HCT116 (cell line): Measurements from ENCODE around the gene DIAPH3. TPM values are rescaled to one million over a fixed set of nuclear protein-coding genes. Genes with fewer than 3 reads are reported as not detected.

ENCODE experiments used
- ATAC-seq: fragments of 200-7000 bp; cut with Tn5 transposase; 2 replicates; pipeline ENCODE4 v1.9.1; 2020; ENCODE audit warnings: mild to moderate bottlenecking, moderate library complexity
- BruUV-seq: library from RNA; stranded (reverse); fragments of 400-500 nt; replicated peaks from 2 replicates; lab custom pipeline; 2021; lab: Mats Ljungman, UMichigan
- CTCF ChIA-PET: fragments of 300-600 bp; sonication (Branson Sonifier 250); formaldehyde crosslinking; loops from one replicate; lab custom pipeline; 2021; ENCODE audit warnings: antibody characterized with exemption; lab: Charles Lee
- POLR2A ChIA-PET: fragments of 300-600, 350-600 bp; sonication (Branson Sonifier 250); formaldehyde crosslinking; loops from one replicate; lab custom pipeline; 2021; ENCODE audit warnings: antibody characterized with exemption; lab: Charles Lee
- RAD21 ChIA-PET, 2 experiments: fragments of 300-600 bp; sonication (Branson Sonifier 250); formaldehyde crosslinking; loops; one replicate each; lab custom pipeline; 2023; ENCODE audit warnings: low total read pairs in 2 of 2; ENCODE audit not compliant: uncharacterized antibody in 2 of 2, unreplicated experiment in 2 of 2, low non-redundant PET in 1 of 2; lab: Charles Lee
- DNase-seq: peaks from one replicate; pipeline ENCODE4 v3.0.0-alpha.2; 2010; ENCODE audit warnings: low read depth, low spot score
- H2AFZ ChIP-seq: fragments of 200-600 bp; shearing (Covaris generic), sonication (generic); 2 replicates; pipeline ENCODE4 v1.6.1; 2017; ENCODE audit warnings: low read depth, mixed run types, mixed read lengths, antibody characterized with exemption, low read length; ENCODE audit not compliant: poor library complexity, severe bottlenecking
- H3K27ac ChIP-seq: 2 replicates; pipeline ENCODE4 v1.5.1; 2012; ENCODE audit warnings: low read depth, low read length
- H3K27me3 ChIP-seq: fragments of 200-600 bp; sonication (generic); 2 replicates; pipeline ENCODE4 v1.6.1; 2016; ENCODE audit warnings: mixed run types, low read length, mixed read lengths; ENCODE audit not compliant: insufficient read depth
- H3K36me3 ChIP-seq, 2 experiments: fragments of 200-500 bp in 1 of 2; fragments of 200-600 bp in 1 of 2; sonication (Bioruptor generic) in 1 of 2; sonication (generic) in 1 of 2; 2 replicates each; pipeline versions ENCODE4 v1.5.1 to v1.6.1; 2014 to 2016; ENCODE audit warnings: low read length in 2 of 2, inconsistent platforms in 1 of 2, mixed read lengths in 1 of 2, mixed run types in 1 of 2; ENCODE audit not compliant: insufficient read depth in 2 of 2, control insufficient read depth in 1 of 2
- H3K4me1 ChIP-seq, 2 experiments: fragments of 200-600 bp in 1 of 2; sonication (generic) in 1 of 2; 2 replicates each; pipeline versions ENCODE4 v1.5.1 to v1.6.1; 2012 to 2017; ENCODE audit warnings: low read length in 2 of 2, inconsistent platforms in 1 of 2, mild to moderate bottlenecking in 1 of 2, mixed read lengths in 1 of 2, mixed run types in 1 of 2, moderate library complexity in 1 of 2; ENCODE audit not compliant: insufficient read depth in 2 of 2, control insufficient read depth in 1 of 2
- H3K4me2 ChIP-seq: fragments of 200-600 bp; sonication (generic); 2 replicates; pipeline ENCODE4 v1.6.1; 2017; ENCODE audit warnings: mixed run types, low read length, mixed read lengths
- H3K4me3 ChIP-seq, 2 experiments: fragments of 200-600 bp in 1 of 2; sonication (generic) in 1 of 2; replicated peaks in 1 of 2; 2 replicates each; pipeline ENCODE4 v1.5.1; 2011 to 2016; ENCODE audit warnings: low read length in 2 of 2, control low read depth in 1 of 2, low read depth in 1 of 2, mild to moderate bottlenecking in 1 of 2, mixed read lengths in 1 of 2, mixed run types in 1 of 2
- H3K79me2 ChIP-seq: fragments of 200-600 bp; sonication (generic); 2 replicates; pipeline ENCODE4 v1.6.1; 2017; ENCODE audit warnings: mild to moderate bottlenecking, mixed run types, low read length, moderate library complexity, mixed read lengths; ENCODE audit not compliant: insufficient read depth
- H3K9ac ChIP-seq: fragments of 200-600 bp; sonication (generic); 2 replicates; pipeline ENCODE4 v1.6.1; 2016; ENCODE audit warnings: low read length, mixed read lengths
- H3K9me2 ChIP-seq: fragments of 200-600 bp; sonication (generic), shearing (Covaris generic); 2 replicates; pipeline ENCODE4 v1.6.1; 2017; ENCODE audit warnings: mixed run types, mild to moderate bottlenecking, moderate library complexity; ENCODE audit not compliant: insufficient read depth
- H3K9me3 ChIP-seq, 2 experiments: fragments of 200-500 bp in 1 of 2; fragments of 200-600 bp in 1 of 2; sonication (Bioruptor generic) in 1 of 2; sonication (generic) in 1 of 2; 2 replicates each; pipeline ENCODE4 v1.6.1; 2014 to 2017; ENCODE audit warnings: low read length in 2 of 2, mixed read lengths in 2 of 2, inconsistent platforms in 1 of 2, low read depth in 1 of 2, mild to moderate bottlenecking in 1 of 2, mixed run types in 1 of 2, moderate library complexity in 1 of 2; ENCODE audit not compliant: control insufficient read depth in 1 of 2, insufficient read depth in 1 of 2
- H4K20me1 ChIP-seq: fragments of 200-600 bp; sonication (generic), shearing (Covaris generic); 2 replicates; pipeline ENCODE4 v1.6.1; 2017; ENCODE audit warnings: mixed run types, mild to moderate bottlenecking, moderate library complexity; ENCODE audit not compliant: insufficient read depth
- ATF3 ChIP-seq: IDR thresholded peaks from 2 replicates; pipeline ENCODE4 v1.6.1; 2012
- CEBPB ChIP-seq: IDR thresholded peaks from 2 replicates; pipeline ENCODE4 v1.6.1; 2012; ENCODE audit warnings: low read depth
- CTCF ChIP-seq, 3 experiments: fragments of 200-600 bp in 1 of 3; sonication (generic) in 1 of 3; IDR thresholded peaks in 2 of 3; conservative IDR thresholded peaks in 1 of 3; 2 replicates each; pipeline ENCODE4 v1.5.1; 2012 to 2017; ENCODE audit warnings: low read depth in 2 of 3, low read length in 2 of 3, antibody characterized with exemption in 1 of 3, borderline replicate concordance in 1 of 3, control low read depth in 1 of 3, mild to moderate bottlenecking in 1 of 3, mixed read lengths in 1 of 3, mixed run types in 1 of 3, moderate library complexity in 1 of 3; ENCODE audit not compliant: insufficient read depth in 1 of 3
- EGR1 ChIP-seq: IDR thresholded peaks from 2 replicates; pipeline ENCODE4 v1.6.1; 2012; ENCODE audit warnings: low read depth
- ELF1 ChIP-seq: IDR thresholded peaks from 2 replicates; pipeline ENCODE4 v1.6.1; 2012; ENCODE audit warnings: low read depth, borderline replicate concordance
- EZH2 ChIP-seq: fragments of 200-600 bp; sonication (generic); IDR thresholded peaks from 2 replicates; pipeline ENCODE4 v1.6.1; 2017; ENCODE audit warnings: antibody characterized with exemption, mixed run types
- EZH2phosphoT487 ChIP-seq: fragments of 200-600 bp; IDR thresholded peaks from 2 replicates; pipeline ENCODE4 v1.6.1; 2018; ENCODE audit warnings: antibody characterized with exemption, borderline replicate concordance
- FOSL1 ChIP-seq: IDR thresholded peaks from 2 replicates; pipeline ENCODE4 v1.6.1; 2012; ENCODE audit warnings: low read depth
- MAX ChIP-seq: IDR thresholded peaks from 2 replicates; pipeline ENCODE4 v1.6.1; 2012
- POLR2A ChIP-seq: IDR thresholded peaks from 2 replicates; pipeline ENCODE4 v1.7.0; 2011; ENCODE audit warnings: borderline replicate concordance; ENCODE audit not compliant: insufficient read depth, insufficient read length; ENCODE audit errors: extremely low read depth
- REST ChIP-seq: IDR thresholded peaks from 2 replicates; pipeline ENCODE4 v1.6.1; 2012; ENCODE audit warnings: low read depth
- SIN3A ChIP-seq: IDR thresholded peaks from 2 replicates; pipeline ENCODE4 v1.6.1; 2012; ENCODE audit warnings: low read depth
- SP1 ChIP-seq: IDR thresholded peaks from 2 replicates; pipeline ENCODE4 v1.6.1; 2012; ENCODE audit warnings: low read depth
- SRF ChIP-seq: IDR thresholded peaks from 2 replicates; pipeline ENCODE4 v1.6.1; 2012; ENCODE audit warnings: low read depth
- TCF7L2 ChIP-seq: IDR thresholded peaks from 2 replicates; pipeline ENCODE4 v1.7.0; 2011; ENCODE audit warnings: borderline replicate concordance, inconsistent platforms; ENCODE audit not compliant: insufficient read depth, insufficient read length; ENCODE audit errors: extremely low read depth
- YY1 ChIP-seq: IDR thresholded peaks from 2 replicates; pipeline ENCODE4 v1.6.1; 2011; ENCODE audit warnings: low read length, low read depth, moderate library complexity, mild to moderate bottlenecking; ENCODE audit not compliant: insufficient replicate concordance; ENCODE audit errors: extremely low read depth
- ZBTB33 ChIP-seq: IDR thresholded peaks from 2 replicates; pipeline ENCODE4 v1.6.1; 2011; ENCODE audit warnings: mild to moderate bottlenecking, low read length, moderate library complexity; ENCODE audit not compliant: insufficient replicate concordance; ENCODE audit errors: extremely low read depth
- ZFX ChIP-seq: fragments of 450-650 bp; IDR thresholded peaks from 2 replicates; pipeline ENCODE4 v1.6.1; 2017
- ZNF274 ChIP-seq: fragments of 200-500 bp; sonication (Bioruptor generic); IDR thresholded peaks from 2 replicates; pipeline ENCODE4 v1.6.1; 2014; ENCODE audit warnings: mild to moderate bottlenecking, low read depth, low read length, inconsistent platforms
- intact Hi-C: fragments of 100-400 bp; cut with micrococcal nuclease; formaldehyde crosslinking; loops from 2 replicates; pipeline ENCODE4 v1.10.0; 2022
- total RNA-seq: library from RNA; stranded (reverse); gene quantifications from one replicate; pipeline ENCODE4 v1.2.1, GENCODE V29; 2021; ENCODE audit not compliant: unreplicated experiment

DIAPH3 gene
- total RNA-seq, 1 experiment from 2014 or later = 22.8 TPM

GRCh38 chr13:59721926-59722910 lies 441.5 kb downstream of the DIAPH3 start:
- intact Hi-C loops = no loop called here
- POLR2A ChIA-PET = no interaction called here
- TF ChIP-seq POLR2A (no peak), ZFX (no peak), REST (no peak), ZBTB33 (no peak), SP1 (no peak), EGR1 (no peak), ZNF274 (no peak), FOSL1 (no peak), SRF (no peak), YY1 (no peak), EZH2 (no peak), EZH2phosphoT487 (no peak), CTCF (IDR thresholded peaks at IDR 0.05 in 2 of 3, conservative IDR thresholded peaks at IDR 0.05 in 1 of 3; ENCODE audit: borderline replicate concordance in 1 of 3, insufficient read depth in 1 of 3, low read depth in 2 of 3, low read length in 2 of 3) (no peak), ELF1 (no peak), SIN3A (no peak), ATF3 (no peak), TCF7L2 (no peak), MAX (no peak), CEBPB (no peak)

More at GRCh38 chr13:59721926-59722910, 441.5 kb downstream of the DIAPH3 start:
- Histone ChIP-seq H3K9me3 (no peaks in the 10 kb centered on the region), H4K20me1 (no peaks in the 10 kb centered on the region), H3K4me2 (no peak overlapping the region), H3K36me3 (no peaks in the 10 kb centered on the region), H3K9ac (no peak overlapping the region), H3K4me3 (no peak overlapping the region), H3K79me2 (no peaks in the 10 kb centered on the region), H3K9me2 (no peaks in the 10 kb centered on the region), H3K4me1 (no peaks in the 10 kb centered on the region), H3K27ac (no peak overlapping the region), H3K27me3 (no peaks in the 10 kb centered on the region), H2AFZ (no peak overlapping the region)
- ATAC-seq = no peak
- DNase-seq = no peak
- RAD21 ChIA-PET = no interaction called here
- BruUV-seq = no TSS peak
- CTCF ChIA-PET = no interaction called here
